Neural cell (in vitro differentiated cells): ENCODE results near the gene TRPM3. TPM values are rescaled to one million over a fixed set of nuclear protein-coding genes. Genes with fewer than 3 reads are reported as not detected.

Source experiments
- H2AFZ ChIP-seq: fragments of 200-600, 300-800 bp; sonication (generic), shearing (Covaris generic); 2 replicates; pipeline ENCODE4 v1.6.0; 2014; ENCODE audit warnings: low read depth, mild to moderate bottlenecking, antibody characterized with exemption, low read length, moderate library complexity
- H3F3A ChIP-seq: fragments of 200-600 bp; shearing (Covaris generic); 2 replicates; pipeline ENCODE4 v1.6.1; 2016; ENCODE audit warnings: mild to moderate bottlenecking, moderate library complexity, mixed read lengths, antibody characterized with exemption, low read length; ENCODE audit not compliant: insufficient read depth, poor library complexity, severe bottlenecking
- H3K27ac ChIP-seq: fragments of 200-600, 300-800 bp; sonication (generic), shearing (Covaris generic); 2 replicates; pipeline ENCODE4 v1.5.1; 2014; ENCODE audit warnings: mild to moderate bottlenecking, low read length, moderate library complexity
- H3K27me3 ChIP-seq: fragments of 300-800, 200-600 bp; sonication (generic), shearing (Covaris generic); 2 replicates; pipeline ENCODE4 v1.6.0; 2014; ENCODE audit warnings: mild to moderate bottlenecking, low read depth, low read length, moderate library complexity; ENCODE audit not compliant: insufficient read depth
- H3K36me3 ChIP-seq: fragments of 300-800, 200-600 bp; sonication (generic), shearing (Covaris generic); 2 replicates; pipeline ENCODE4 v1.5.1; 2014; ENCODE audit warnings: mild to moderate bottlenecking, antibody characterized with exemption, low read length, moderate library complexity; ENCODE audit not compliant: insufficient read depth
- H3K4me2 ChIP-seq: fragments of 300-800, 200-600 bp; sonication (generic), shearing (Covaris generic); 2 replicates; pipeline ENCODE4 v1.6.0; 2014; ENCODE audit warnings: mild to moderate bottlenecking, low read length
- H3K4me3 ChIP-seq: fragments of 300-800, 200-600 bp; sonication (generic), shearing (Covaris generic); 2 replicates; pipeline ENCODE4 v1.5.1; 2014; ENCODE audit warnings: mild to moderate bottlenecking, low read length, moderate library complexity
- H3K79me2 ChIP-seq: fragments of 200-600 bp; shearing (Covaris generic); replicated peaks from 2 replicates; pipeline ENCODE4 v1.6.0; 2014; ENCODE audit warnings: mild to moderate bottlenecking, low read length, moderate library complexity; ENCODE audit not compliant: insufficient read depth
- H3K9ac ChIP-seq: fragments of 300-800, 200-600 bp; sonication (generic), shearing (Covaris generic); 2 replicates; pipeline ENCODE4 v1.6.1; 2016; ENCODE audit warnings: mild to moderate bottlenecking, low read length, mixed read lengths
- H3K9me2 ChIP-seq: fragments of 200-600 bp; shearing (Covaris generic); 2 replicates; pipeline ENCODE4 v1.6.1; 2016; ENCODE audit warnings: mild to moderate bottlenecking, low read length, mixed read lengths; ENCODE audit not compliant: insufficient read depth
- H3K9me3 ChIP-seq: fragments of 200-600, 300-800 bp; sonication (generic), shearing (Covaris generic); 2 replicates; pipeline ENCODE4 v1.6.1; 2016; ENCODE audit warnings: mild to moderate bottlenecking, mixed run types, low read length, moderate library complexity, mixed read lengths
- H4K20me1 ChIP-seq: fragments of 200-600 bp; shearing (Covaris generic); 2 replicates; pipeline ENCODE4 v1.6.1; 2016; ENCODE audit warnings: mild to moderate bottlenecking, mixed run types; ENCODE audit not compliant: insufficient read depth
- EP300 ChIP-seq: fragments of 450-650 bp; conservative IDR thresholded peaks from 2 replicates; pipeline ENCODE4 v1.6.1; 2014; ENCODE audit warnings: antibody characterized with exemption, mild to moderate bottlenecking, moderate library complexity; ENCODE audit not compliant: poor library complexity, severe bottlenecking
- EZH2 ChIP-seq: fragments of 200-600, 300-800 bp; shearing (Covaris generic), sonication (generic); IDR thresholded peaks from 2 replicates; pipeline ENCODE4 v1.6.1; 2014; ENCODE audit warnings: antibody characterized with exemption, low read length, borderline replicate concordance, mild to moderate bottlenecking; ENCODE audit not compliant: insufficient read depth, poor library complexity, severe bottlenecking
- MXI1 ChIP-seq: fragments of 450-650 bp; conservative IDR thresholded peaks from 2 replicates; pipeline ENCODE4 v1.6.1; 2014; ENCODE audit warnings: antibody characterized with exemption, mild to moderate bottlenecking; ENCODE audit not compliant: poor library complexity, severe bottlenecking
- POLR2AphosphoS5 ChIP-seq: IDR thresholded peaks from 2 replicates; pipeline ENCODE4 v1.6.1; 2012
- SMC3 ChIP-seq: fragments of 450-650 bp; conservative IDR thresholded peaks from 2 replicates; pipeline ENCODE4 v1.6.1; 2014; ENCODE audit warnings: antibody characterized with exemption, mild to moderate bottlenecking, moderate library complexity; ENCODE audit not compliant: poor library complexity
- TAF1 ChIP-seq: IDR thresholded peaks from 2 replicates; pipeline ENCODE4 v1.6.1; 2012; ENCODE audit warnings: low read depth
- polyA plus RNA-seq: library from polyadenylated mRNA; depleted of rRNA; stranded (reverse); fragments of >200 nt; gene quantifications from 2 replicates; pipeline ENCODE4 v1.2.3, GENCODE V29; 2014
- TF ChIP-seq, protein P1 (sequence below): IDR thresholded peaks from 2 replicates; pipeline ENCODE4 v1.6.1; 2012; ENCODE audit warnings: borderline replicate concordance
- TF ChIP-seq, protein P2 (sequence below): fragments of 450-650 bp; IDR thresholded peaks from 2 replicates; pipeline ENCODE4 v1.5.1; 2014; ENCODE audit warnings: antibody characterized with exemption, mild to moderate bottlenecking, moderate library complexity; ENCODE audit not compliant: poor library complexity, severe bottlenecking

The TRPM3 gene
- polyA plus RNA-seq, 1 donor from 2014 or later, result 1.3 TPM

DNA sequence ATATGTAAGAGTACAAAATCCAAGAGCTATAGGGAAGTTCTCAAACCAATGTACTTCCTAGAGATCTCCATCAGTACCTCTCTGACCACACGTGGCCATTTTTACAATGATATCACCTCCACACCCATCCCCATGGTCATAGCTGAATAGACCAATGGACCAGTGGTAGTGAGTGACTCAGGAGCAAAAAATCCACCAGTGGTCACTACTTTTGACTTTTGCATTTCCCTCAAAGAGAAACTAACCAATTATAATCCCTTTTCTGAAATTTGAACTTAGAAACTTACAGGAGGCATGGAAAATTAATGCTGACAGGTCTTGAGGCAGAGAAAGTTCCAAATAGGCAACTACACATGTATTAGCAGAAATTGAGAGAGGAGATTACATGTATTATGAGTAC, 238.4 kb downstream of the TRPM3 start:
- Histone ChIP-seq H3K4me3 (no peak overlapping the region), H3K4me2 (no peak overlapping the region), H3K9me3 (no peaks in the 10 kb centered on the region), H4K20me1 (no peaks in the 10 kb centered on the region), H3K27me3 (no peaks in the 10 kb centered on the region), H3K9me2 (no peaks in the 10 kb centered on the region), H3K36me3 (no peaks in the 10 kb centered on the region), H3K9ac (no peak overlapping the region), H3K79me2 (no peaks in the 10 kb centered on the region), H3F3A (no peaks in the 10 kb centered on the region), H3K27ac (no peak overlapping the region), H2AFZ (no peak overlapping the region)
- TF ChIP-seq TAF1 (no peak), POLR2AphosphoS5 (no peak), EP300 (no peak), SMC3 (no peak), MXI1 (no peak)

DNA sequence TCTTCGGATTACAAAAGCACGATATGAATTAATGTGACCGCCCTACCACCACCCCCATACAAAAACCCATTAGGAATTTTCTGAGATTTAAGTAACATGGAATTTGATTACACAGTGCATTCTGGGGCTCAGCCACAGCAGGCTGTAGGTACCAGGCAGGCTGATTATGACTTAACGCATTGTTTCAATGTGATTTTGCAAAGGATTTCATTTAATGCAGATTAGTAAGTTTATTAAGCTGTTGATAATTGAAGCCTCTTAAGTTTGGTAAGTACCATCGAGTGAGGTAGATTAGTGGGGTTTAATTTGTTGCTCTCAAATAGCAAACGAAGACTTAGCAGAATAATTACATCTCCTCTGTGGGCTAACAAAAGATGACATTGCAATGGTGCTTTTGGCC, 240.1 kb downstream of the TRPM3 start:
- no peak overlapping the region for H2AFZ ChIP-seq
- no peaks in the 10 kb centered on the region for H3K27me3 ChIP-seq
- H3K27ac ChIP-seq, result no peak overlapping the region
- H3K79me2 ChIP-seq, result no peaks in the 10 kb centered on the region
- H3K9ac ChIP-seq, result no peak overlapping the region
- no peaks in the 10 kb centered on the region for H4K20me1 ChIP-seq
- no peak for TF ChIP-seq SMC3
- H3K4me3 ChIP-seq, result no peak overlapping the region
- no peaks in the 10 kb centered on the region for H3F3A ChIP-seq
- H3K4me2 ChIP-seq, result no peak overlapping the region
- H3K9me2 ChIP-seq, result no peaks in the 10 kb centered on the region
- H3K9me3 ChIP-seq, result no peaks in the 10 kb centered on the region
- no peaks in the 10 kb centered on the region for H3K36me3 ChIP-seq

DNA sequence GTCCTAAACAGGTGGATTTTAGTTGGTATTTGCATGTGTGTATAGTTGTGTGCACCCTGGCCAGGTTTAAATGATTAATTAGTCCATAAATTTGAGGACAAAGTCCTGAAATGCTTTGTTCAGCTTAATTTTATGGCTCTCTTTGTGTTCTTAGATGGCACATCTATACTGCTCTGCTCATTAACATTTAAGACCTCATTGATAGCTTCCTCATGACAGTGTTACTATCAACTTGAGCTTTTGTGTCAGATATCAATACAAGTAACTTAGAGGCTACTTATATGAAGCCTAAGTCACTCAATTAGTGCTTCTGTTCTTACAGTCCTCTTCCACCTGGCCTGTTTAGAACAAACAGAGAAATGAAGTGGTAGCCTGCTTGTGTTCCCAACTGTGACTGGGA, 240.9 kb downstream of the TRPM3 start:
- no peaks in the 10 kb centered on the region for H3K27me3 ChIP-seq

DNA sequence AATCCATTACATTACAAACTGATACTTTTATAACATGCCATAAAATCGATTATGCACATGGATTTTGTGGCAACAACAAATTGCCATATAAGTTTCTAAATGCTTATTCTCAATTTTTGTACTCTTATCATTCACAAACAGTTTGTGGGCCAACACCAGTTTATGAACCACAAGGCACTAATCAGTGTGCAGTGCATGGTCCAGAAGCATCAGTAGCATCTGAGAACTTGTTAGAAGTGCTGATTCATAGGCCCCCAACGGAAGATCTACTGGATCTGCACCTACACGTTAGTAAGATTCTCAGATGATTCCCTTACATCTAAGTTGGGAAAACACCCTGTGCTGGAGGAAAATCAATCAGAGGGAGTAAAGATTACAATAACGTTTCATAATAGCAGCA, 242.8 kb downstream of the TRPM3 start:
- TF ChIP-seq EZH2, result no peak
- TF ChIP-seq, protein P1, sequence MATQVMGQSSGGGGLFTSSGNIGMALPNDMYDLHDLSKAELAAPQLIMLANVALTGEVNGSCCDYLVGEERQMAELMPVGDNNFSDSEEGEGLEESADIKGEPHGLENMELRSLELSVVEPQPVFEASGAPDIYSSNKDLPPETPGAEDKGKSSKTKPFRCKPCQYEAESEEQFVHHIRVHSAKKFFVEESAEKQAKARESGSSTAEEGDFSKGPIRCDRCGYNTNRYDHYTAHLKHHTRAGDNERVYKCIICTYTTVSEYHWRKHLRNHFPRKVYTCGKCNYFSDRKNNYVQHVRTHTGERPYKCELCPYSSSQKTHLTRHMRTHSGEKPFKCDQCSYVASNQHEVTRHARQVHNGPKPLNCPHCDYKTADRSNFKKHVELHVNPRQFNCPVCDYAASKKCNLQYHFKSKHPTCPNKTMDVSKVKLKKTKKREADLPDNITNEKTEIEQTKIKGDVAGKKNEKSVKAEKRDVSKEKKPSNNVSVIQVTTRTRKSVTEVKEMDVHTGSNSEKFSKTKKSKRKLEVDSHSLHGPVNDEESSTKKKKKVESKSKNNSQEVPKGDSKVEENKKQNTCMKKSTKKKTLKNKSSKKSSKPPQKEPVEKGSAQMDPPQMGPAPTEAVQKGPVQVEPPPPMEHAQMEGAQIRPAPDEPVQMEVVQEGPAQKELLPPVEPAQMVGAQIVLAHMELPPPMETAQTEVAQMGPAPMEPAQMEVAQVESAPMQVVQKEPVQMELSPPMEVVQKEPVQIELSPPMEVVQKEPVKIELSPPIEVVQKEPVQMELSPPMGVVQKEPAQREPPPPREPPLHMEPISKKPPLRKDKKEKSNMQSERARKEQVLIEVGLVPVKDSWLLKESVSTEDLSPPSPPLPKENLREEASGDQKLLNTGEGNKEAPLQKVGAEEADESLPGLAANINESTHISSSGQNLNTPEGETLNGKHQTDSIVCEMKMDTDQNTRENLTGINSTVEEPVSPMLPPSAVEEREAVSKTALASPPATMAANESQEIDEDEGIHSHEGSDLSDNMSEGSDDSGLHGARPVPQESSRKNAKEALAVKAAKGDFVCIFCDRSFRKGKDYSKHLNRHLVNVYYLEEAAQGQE, result no peak
- TF ChIP-seq EP300, result no peak
- TF ChIP-seq MXI1, result no peak
- no peak for TF ChIP-seq SMC3
- TF ChIP-seq, protein P2, sequence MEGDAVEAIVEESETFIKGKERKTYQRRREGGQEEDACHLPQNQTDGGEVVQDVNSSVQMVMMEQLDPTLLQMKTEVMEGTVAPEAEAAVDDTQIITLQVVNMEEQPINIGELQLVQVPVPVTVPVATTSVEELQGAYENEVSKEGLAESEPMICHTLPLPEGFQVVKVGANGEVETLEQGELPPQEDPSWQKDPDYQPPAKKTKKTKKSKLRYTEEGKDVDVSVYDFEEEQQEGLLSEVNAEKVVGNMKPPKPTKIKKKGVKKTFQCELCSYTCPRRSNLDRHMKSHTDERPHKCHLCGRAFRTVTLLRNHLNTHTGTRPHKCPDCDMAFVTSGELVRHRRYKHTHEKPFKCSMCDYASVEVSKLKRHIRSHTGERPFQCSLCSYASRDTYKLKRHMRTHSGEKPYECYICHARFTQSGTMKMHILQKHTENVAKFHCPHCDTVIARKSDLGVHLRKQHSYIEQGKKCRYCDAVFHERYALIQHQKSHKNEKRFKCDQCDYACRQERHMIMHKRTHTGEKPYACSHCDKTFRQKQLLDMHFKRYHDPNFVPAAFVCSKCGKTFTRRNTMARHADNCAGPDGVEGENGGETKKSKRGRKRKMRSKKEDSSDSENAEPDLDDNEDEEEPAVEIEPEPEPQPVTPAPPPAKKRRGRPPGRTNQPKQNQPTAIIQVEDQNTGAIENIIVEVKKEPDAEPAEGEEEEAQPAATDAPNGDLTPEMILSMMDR, result no peak
- no peak for TF ChIP-seq TAF1
- H3K4me2 ChIP-seq, result no peak overlapping the region
- H3K9me3 ChIP-seq, result no peaks in the 10 kb centered on the region
- H3F3A ChIP-seq, result no peaks in the 10 kb centered on the region
- H3K4me3 ChIP-seq, result no peak overlapping the region
- no peaks in the 10 kb centered on the region for H4K20me1 ChIP-seq
- no peak overlapping the region for H2AFZ ChIP-seq
- no peaks in the 10 kb centered on the region for H3K36me3 ChIP-seq
- no peak overlapping the region for H3K9ac ChIP-seq
- no peaks in the 10 kb centered on the region for H3K79me2 ChIP-seq
- H3K27ac ChIP-seq, result no peak overlapping the region
- no peaks in the 10 kb centered on the region for H3K9me2 ChIP-seq
- H3K27me3 ChIP-seq, result no peaks in the 10 kb centered on the region

More for the DNA sequence above, 240.9 kb downstream of the TRPM3 start:
- no peaks in the 10 kb centered on the region for H3K9me2 ChIP-seq
- H3K27ac ChIP-seq, result no peak overlapping the region
- H2AFZ ChIP-seq, result no peak overlapping the region
- H3K4me2 ChIP-seq, result no peak overlapping the region
- no peaks in the 10 kb centered on the region for H3F3A ChIP-seq
- no peak overlapping the region for H3K4me3 ChIP-seq
- H3K9ac ChIP-seq, result no peak overlapping the region
- H3K79me2 ChIP-seq, result no peaks in the 10 kb centered on the region
- TF ChIP-seq, protein P2, result no peak
- TF ChIP-seq EZH2 (no peak), EP300 (no peak)
- H4K20me1 ChIP-seq, result no peaks in the 10 kb centered on the region
- no peaks in the 10 kb centered on the region for H3K36me3 ChIP-seq
- H3K9me3 ChIP-seq, result no peaks in the 10 kb centered on the region
